ENCODE results near the gene C22orf23. TPM values are rescaled to one million over a fixed set of nuclear protein-coding genes. Genes with fewer than 3 reads are reported as not detected.

The C22orf23 gene
- total and polyA plus RNA-seq, 7 donors: 0.15 to 0.36 TPM; not detected in 5

- Histone ChIP-seq H3K27me3 (no peaks in the 10 kb centered on the region), H3K4me1 (peaks cover 0 to 63% (median 55%) of the 10 kb centered on the region in 4 donors), H3K27ac (peak overlapping the region; percentile 75 to 97 (median 81)), H3K9me3 (no peaks in the 10 kb centered on the region), H3K4me3 (no peak overlapping the region), H3K36me3 (peaks cover 39 to 82% (median 57%) of the 10 kb centered on the region in 4 donors)
- TF ChIP-seq EP300 (IDR thresholded peaks at IDR 0.05) (no peak), CTCF (IDR thresholded peaks at IDR 0.05) (no peak), POLR2AphosphoS5 (IDR thresholded peaks at IDR 0.05) (no peak), POLR2A (IDR thresholded peaks at IDR 0.05) (no peak)
- intact Hi-C loops (cut with DNase I): loop anchor here (2.0 kb wide), 1 partner anchor 21 kb away; no protein-coding TSS in a partner anchor
- no peak for DNase-seq
- WGBS, 2 donors: 83 to 97% methylated on average over 6 of the region's 6 CpGs
Measured at GRCh38 chr22:37931893-37932389, 21.5 kb downstream of the C22orf23 start.

- H3K4me1 ChIP-seq: peaks cover 0 to 69% (median 60%) of the 10 kb centered on the region in 4 donors
- no peaks in the 10 kb centered on the region for H3K9me3 ChIP-seq
- intact Hi-C loops (cut with DNase I): no loop called here
- H3K27me3 ChIP-seq: no peaks in the 10 kb centered on the region
- no peak for DNase-seq
- peaks cover 47 to 82% (median 64%) of the 10 kb centered on the region in 4 donors for H3K36me3 ChIP-seq
- H3K4me3 ChIP-seq: no peak overlapping the region
- peak in 1 of 4 experiments; percentile 7 for TF ChIP-seq CTCF (IDR thresholded peaks at IDR 0.05)
- no peak for TF ChIP-seq EP300 (IDR thresholded peaks at IDR 0.05)
- WGBS, 2 donors: 62 to 85% methylated on average over 2 of the region's 2 CpGs
- H3K27ac ChIP-seq: peak overlapping the region; percentile 63 to 97 (median 80)
Measured at GRCh38 chr22:37930952-37931440, 22.4 kb downstream of the C22orf23 start.

- peaks cover 52 to 82% (median 67%) of the 10 kb centered on the region in 4 donors for H3K36me3 ChIP-seq
- peak overlapping the region; percentile 63 to 97 (median 80) for H3K27ac ChIP-seq
- H3K4me3 ChIP-seq: no peak overlapping the region
- H3K4me1 ChIP-seq: peaks cover 0 to 75% (median 65%) of the 10 kb centered on the region in 4 donors
- H3K27me3 ChIP-seq: no peaks in the 10 kb centered on the region
- intact Hi-C loops (cut with DNase I): no loop called here
- DNase-seq: no peak
- H3K9me3 ChIP-seq: no peaks in the 10 kb centered on the region
- WGBS, 2 donors: 87 to 88% methylated on average over 11 of the region's 11 CpGs
- TF ChIP-seq POLR2AphosphoS5 (IDR thresholded peaks at IDR 0.05) (peak in 1 of 4 donors; percentile 21), EP300 (IDR thresholded peaks at IDR 0.05) (no peak), CTCF (IDR thresholded peaks at IDR 0.05) (peak; percentile 15 to 60 (median 36)), POLR2A (IDR thresholded peaks at IDR 0.05) (no peak)
Measured at GRCh38 chr22:37930270-37930951, 23.0 kb downstream of the C22orf23 start.

GRCh38 chr22:37929390-37929789 is 24.0 kb downstream of the C22orf23 start:
- Histone ChIP-seq H3K4me1 (peaks cover 0 to 83% (median 69%) of the 10 kb centered on the region in 4 donors), H3K27ac (peak overlapping the region; percentile 63 to 97 (median 80))

More at GRCh38 chr22:37929390-37929789, 24.0 kb downstream of the C22orf23 start:
- Histone ChIP-seq H3K4me3 (no peak overlapping the region), H3K36me3 (peaks cover 59 to 88% (median 71%) of the 10 kb centered on the region in 4 donors), H3K9me3 (no peaks in the 10 kb centered on the region), H3K27me3 (no peaks in the 10 kb centered on the region)
- WGBS, 2 donors: 65 to 91% methylated on average over 5 of the region's 5 CpGs
- TF ChIP-seq POLR2AphosphoS5 (IDR thresholded peaks at IDR 0.05) (no peak), CTCF (IDR thresholded peaks at IDR 0.05) (no peak), EP300 (IDR thresholded peaks at IDR 0.05) (no peak), POLR2A (IDR thresholded peaks at IDR 0.05) (no peak)
- DNase-seq: no peak
- intact Hi-C loops (cut with DNase I): no loop called here
